BE2C (cell line): Measurements from ENCODE around the gene MYO1F.
A peak's percentile ranks its signal among the peaks of the same experiment; 100 is the strongest.

ENCODE experiments used
- DNase-seq: peaks from one replicate; pipeline ENCODE4 v3.0.0-alpha.2; 2020
- H3K27me3 ChIP-seq: fragments of 250-450 bp; sonication (Bioruptor Pico); 2 replicates; pipeline ENCODE4 v1.5.1; 2020; ENCODE audit warnings: mild to moderate bottlenecking
- H3K36me3 ChIP-seq: fragments of 250-450 bp; sonication (Bioruptor Pico); 2 replicates; pipeline ENCODE4 v1.5.1; 2020; ENCODE audit warnings: mild to moderate bottlenecking
- H3K4me1 ChIP-seq: fragments of 250-450 bp; sonication (Bioruptor Pico); 2 replicates; pipeline ENCODE4 v1.5.1; 2020
- H3K4me3 ChIP-seq: 2 replicates; pipeline ENCODE4 v1.5.1; 2011; ENCODE audit warnings: low read depth, low read length
- H3K9me3 ChIP-seq: fragments of 250-450 bp; sonication (Bioruptor Pico); 2 replicates; pipeline ENCODE4 v1.5.1; 2020
- CTCF ChIP-seq: IDR thresholded peaks from 2 replicates; pipeline ENCODE4 v1.5.1; 2012; ENCODE audit warnings: mild to moderate bottlenecking, low read depth, low read length

Gene MYO1F

GRCh38 chr19:8513687-8514504 is 63.3 kb downstream of the MYO1F start, which contains the start of gene ZNF414:
ZNF414 (minus strand) TSS chr19:8514167; CDS start chr19:8514046, 121 bp downstream.
- DNase-seq = peak; percentile 96
- no peak for TF ChIP-seq CTCF
- peaks cover 8% of the 10 kb centered on the region; the same call in 1 of the 2 replicates for H3K36me3 ChIP-seq

GRCh38 chr19:8513036-8513686 is 64.1 kb downstream of the MYO1F start:
- Histone ChIP-seq H3K4me3 (peak overlapping the region; percentile 66), H3K9me3 (no peaks in the 10 kb centered on the region), H3K4me1 (no peaks in the 10 kb centered on the region; the same call in 1 of the 2 replicates), H3K27me3 (no peaks in the 10 kb centered on the region), H3K36me3 (peaks cover 8% of the 10 kb centered on the region; the same call in 1 of the 2 replicates)
- no peak for TF ChIP-seq CTCF
- DNase-seq = no peak

More at GRCh38 chr19:8513687-8514504, 63.3 kb downstream of the MYO1F start, which contains the start of gene ZNF414:
- no peaks in the 10 kb centered on the region for H3K27me3 ChIP-seq
- H3K4me3 ChIP-seq = peak within 1 kb of the TSS; percentile 66
- H3K4me1 ChIP-seq = no peaks in the 10 kb centered on the region; the same call in 1 of the 2 replicates
- H3K9me3 ChIP-seq = no peaks in the 10 kb centered on the region

DNA sequence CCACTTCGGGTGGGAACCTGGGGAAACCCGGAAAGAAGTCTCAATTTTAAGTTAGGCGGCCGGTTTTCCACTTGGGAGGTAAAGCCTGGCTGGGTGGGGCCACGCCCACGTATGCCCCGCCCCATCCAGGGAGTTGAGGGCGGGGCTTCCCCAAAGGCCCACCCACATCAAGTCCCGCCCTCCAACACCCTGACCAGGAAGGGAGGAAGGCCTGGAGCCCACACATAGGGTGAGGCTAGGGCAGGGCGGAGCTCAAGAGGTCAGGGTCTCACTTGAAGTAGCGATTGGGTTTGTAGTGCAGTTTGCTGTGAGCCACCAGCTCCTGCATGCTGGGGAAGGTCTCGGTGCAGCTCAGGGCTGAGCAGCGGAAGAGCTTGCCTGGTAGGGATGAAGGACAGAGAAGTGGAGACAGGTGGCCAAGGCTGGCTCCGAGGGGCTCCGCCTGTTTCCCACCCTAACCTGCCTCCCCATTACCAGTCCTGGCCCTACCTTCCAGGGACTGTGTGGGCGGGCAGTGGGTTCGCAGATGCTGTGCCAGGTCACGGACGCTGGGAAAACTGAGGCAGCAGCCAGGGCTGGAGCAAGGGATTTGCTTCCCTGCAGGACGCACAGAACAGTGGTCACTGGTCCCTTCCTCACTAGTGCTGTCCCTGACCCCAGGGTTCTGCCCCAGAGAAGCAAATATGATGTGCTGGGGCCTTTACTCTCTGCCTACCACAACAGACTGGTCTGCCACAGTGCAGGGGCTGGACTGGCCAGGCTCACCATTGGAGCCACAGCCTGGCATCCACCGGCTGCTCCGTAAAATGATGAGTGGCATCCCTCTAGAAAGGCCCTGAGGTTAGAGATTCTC is 64.9 kb downstream of the MYO1F start:
- no peaks in the 10 kb centered on the region for H3K9me3 ChIP-seq
- no peaks in the 10 kb centered on the region; the same call in 1 of the 2 replicates for H3K4me1 ChIP-seq
- peak; percentile 51 for DNase-seq
- TF ChIP-seq CTCF = no peak
- no peaks in the 10 kb centered on the region for H3K27me3 ChIP-seq
- peaks cover 8% of the 10 kb centered on the region; the same call in 1 of the 2 replicates for H3K36me3 ChIP-seq
- H3K4me3 ChIP-seq = no peak overlapping the region

DNA sequence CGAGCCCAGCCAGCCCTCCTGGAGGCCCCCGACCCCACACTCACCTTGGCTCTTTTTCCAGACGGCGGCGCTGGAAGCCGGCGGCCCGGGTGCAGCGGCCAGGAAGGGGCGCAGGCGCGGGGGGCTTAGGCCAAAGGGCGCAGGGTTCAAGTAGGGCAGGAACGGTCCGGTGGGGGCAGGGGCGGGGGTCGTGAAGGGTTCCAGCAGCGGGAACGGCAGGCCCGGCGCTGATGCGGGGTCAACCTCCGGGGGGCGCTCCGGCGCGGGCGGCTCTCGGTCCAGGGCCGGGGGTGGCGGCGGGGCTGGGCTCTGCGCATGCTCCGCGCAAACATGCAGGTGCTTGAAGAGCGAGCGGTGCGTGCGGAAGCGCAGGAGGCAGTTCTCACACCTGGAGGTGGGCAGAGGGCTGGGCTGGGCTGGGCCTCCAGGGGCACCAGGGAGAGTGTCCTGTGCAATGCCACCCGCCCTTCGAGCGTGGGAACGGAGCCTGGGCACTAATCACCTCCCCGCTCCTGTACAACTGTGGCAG is 65.6 kb downstream of the MYO1F start:
- H3K27me3 ChIP-seq = no peaks in the 10 kb centered on the region
- H3K4me1 ChIP-seq = no peaks in the 10 kb centered on the region; the same call in 1 of the 2 replicates
- H3K4me3 ChIP-seq = no peak overlapping the region
- DNase-seq = no peak
- no peak for TF ChIP-seq CTCF
- no peaks in the 10 kb centered on the region for H3K9me3 ChIP-seq
- peaks cover 8% of the 10 kb centered on the region; the same call in 1 of the 2 replicates for H3K36me3 ChIP-seq

DNA sequence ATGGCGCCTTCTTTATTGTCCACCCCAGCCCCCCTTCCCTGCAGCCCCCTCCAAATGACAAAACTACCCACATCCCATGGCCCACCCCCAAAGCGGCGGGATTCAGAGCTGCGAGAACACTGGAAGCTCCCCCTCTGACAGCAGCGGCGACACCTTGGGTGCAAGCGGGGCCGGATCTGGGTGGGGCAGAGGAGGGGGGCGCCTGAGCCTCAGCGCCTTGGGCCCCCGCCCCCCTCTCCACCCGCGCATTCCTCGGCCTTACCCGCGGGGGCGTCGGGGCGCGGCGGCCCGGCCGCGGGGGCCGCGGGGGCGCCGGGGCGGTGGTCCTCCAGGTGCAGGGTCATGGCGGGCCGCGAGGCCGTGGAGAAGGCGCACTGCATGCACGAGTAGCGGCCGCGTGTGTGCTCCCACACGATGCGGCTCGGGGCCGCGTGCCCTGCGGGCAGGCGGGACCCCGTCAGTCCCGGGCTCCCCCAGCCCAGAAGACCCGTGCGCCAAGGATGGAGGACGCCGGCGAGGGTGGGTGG is 66.6 kb downstream of the MYO1F start:
- no peaks in the 10 kb centered on the region for H3K27me3 ChIP-seq
- H3K4me1 ChIP-seq = no peaks in the 10 kb centered on the region; the same call in 1 of the 2 replicates
- H3K4me3 ChIP-seq = no peak overlapping the region
- no peak for TF ChIP-seq CTCF
- peaks cover 8% of the 10 kb centered on the region; the same call in 1 of the 2 replicates for H3K36me3 ChIP-seq
- no peaks in the 10 kb centered on the region for H3K9me3 ChIP-seq
- no peak for DNase-seq
